Fibroblast of villous mesenchyme (primary cell): Measurements from ENCODE around the gene NIPAL4. TPM values are rescaled to one million over a fixed set of nuclear protein-coding genes. Genes with fewer than 3 reads are reported as not detected.

Source experiments
- DNase-seq: peaks from one replicate; pipeline ENCODE4 v3.0.0-alpha.2; 2010; ENCODE audit warnings: low read depth
- H3K4me3 ChIP-seq: 2 replicates; pipeline ENCODE4 v1.5.1; 2011; ENCODE audit warnings: low read depth, mild to moderate bottlenecking, low read length
- total RNA-seq: library from RNA; depleted of rRNA; stranded (reverse); fragments of >200 nt; gene quantifications from 2 replicates; pipeline ENCODE4 v1.2.3, GENCODE V29; 2012
- TF ChIP-seq, protein P1 (sequence below): IDR thresholded peaks from 2 replicates; pipeline ENCODE4 v1.5.1; 2012; ENCODE audit warnings: low read depth, mild to moderate bottlenecking, low read length; ENCODE audit not compliant: insufficient read depth

NIPAL4 gene
- total RNA-seq, 1 donor = 1.7 TPM

DNA sequence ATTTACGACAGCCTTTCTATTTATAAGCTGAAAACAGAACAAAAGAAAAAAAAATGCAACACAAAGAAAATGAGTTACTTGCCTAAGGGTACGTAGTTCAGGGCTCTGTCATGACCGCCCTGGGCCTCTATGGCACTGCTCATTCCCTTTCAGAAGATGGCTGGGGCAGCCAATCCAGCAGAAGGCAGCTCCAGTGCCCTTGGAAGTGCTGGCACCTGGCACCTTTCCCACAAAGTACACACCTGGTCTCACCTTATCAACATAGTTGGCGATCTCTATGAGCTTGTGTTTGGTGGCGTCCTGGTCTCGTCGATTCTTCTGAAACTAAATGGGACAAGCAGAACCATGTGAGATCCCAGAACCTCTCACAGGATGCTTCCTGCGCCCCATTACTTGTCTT lies 53.2 kb downstream of the NIPAL4 start:
- no peak for DNase-seq
- H3K4me3 ChIP-seq = no peak overlapping the region
- TF ChIP-seq, protein P1, sequence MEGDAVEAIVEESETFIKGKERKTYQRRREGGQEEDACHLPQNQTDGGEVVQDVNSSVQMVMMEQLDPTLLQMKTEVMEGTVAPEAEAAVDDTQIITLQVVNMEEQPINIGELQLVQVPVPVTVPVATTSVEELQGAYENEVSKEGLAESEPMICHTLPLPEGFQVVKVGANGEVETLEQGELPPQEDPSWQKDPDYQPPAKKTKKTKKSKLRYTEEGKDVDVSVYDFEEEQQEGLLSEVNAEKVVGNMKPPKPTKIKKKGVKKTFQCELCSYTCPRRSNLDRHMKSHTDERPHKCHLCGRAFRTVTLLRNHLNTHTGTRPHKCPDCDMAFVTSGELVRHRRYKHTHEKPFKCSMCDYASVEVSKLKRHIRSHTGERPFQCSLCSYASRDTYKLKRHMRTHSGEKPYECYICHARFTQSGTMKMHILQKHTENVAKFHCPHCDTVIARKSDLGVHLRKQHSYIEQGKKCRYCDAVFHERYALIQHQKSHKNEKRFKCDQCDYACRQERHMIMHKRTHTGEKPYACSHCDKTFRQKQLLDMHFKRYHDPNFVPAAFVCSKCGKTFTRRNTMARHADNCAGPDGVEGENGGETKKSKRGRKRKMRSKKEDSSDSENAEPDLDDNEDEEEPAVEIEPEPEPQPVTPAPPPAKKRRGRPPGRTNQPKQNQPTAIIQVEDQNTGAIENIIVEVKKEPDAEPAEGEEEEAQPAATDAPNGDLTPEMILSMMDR = no peak

DNA sequence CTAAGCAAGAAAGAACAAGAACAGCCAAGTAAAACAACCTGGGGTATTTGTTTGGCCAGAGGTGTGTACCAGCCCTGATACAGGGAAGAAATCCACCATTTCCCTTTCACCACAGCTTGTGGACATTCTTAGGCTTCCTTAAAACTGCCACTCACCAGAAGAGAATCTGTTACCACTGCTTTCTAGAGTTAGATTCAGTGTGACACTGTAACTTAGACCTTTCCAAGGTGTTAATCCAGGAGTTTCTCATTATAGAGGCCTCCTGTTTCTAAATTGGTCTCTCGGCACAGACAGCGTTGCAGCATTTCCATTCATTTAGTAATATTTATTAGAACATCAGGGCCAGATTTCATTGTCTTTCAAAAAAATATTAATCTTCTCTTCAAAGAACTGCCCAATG lies 55.0 kb downstream of the NIPAL4 start:
- no peak for DNase-seq
- TF ChIP-seq, protein P1 = no peak
- no peak overlapping the region for H3K4me3 ChIP-seq

DNA sequence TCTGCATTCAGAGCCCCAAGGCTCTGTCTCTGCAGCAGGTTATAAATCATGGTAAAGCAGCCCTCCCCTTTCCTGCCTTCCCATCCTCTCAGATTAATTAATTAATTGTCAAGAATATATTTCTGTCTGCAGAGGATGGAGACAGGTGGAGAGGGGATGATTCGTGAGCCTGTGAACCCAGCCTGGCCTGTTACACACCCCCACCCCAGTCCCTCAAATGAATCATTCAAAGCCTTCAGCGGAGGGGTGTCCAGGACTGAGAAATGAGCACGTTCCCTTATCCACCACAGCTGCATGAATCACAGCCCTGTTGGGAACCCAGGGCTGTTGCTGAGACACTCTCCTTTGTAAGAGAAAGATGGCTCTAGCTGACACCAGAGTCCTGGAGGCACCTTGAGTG lies 56.0 kb downstream of the NIPAL4 start:
- TF ChIP-seq, protein P1 = no peak
- no peak overlapping the region for H3K4me3 ChIP-seq

DNA sequence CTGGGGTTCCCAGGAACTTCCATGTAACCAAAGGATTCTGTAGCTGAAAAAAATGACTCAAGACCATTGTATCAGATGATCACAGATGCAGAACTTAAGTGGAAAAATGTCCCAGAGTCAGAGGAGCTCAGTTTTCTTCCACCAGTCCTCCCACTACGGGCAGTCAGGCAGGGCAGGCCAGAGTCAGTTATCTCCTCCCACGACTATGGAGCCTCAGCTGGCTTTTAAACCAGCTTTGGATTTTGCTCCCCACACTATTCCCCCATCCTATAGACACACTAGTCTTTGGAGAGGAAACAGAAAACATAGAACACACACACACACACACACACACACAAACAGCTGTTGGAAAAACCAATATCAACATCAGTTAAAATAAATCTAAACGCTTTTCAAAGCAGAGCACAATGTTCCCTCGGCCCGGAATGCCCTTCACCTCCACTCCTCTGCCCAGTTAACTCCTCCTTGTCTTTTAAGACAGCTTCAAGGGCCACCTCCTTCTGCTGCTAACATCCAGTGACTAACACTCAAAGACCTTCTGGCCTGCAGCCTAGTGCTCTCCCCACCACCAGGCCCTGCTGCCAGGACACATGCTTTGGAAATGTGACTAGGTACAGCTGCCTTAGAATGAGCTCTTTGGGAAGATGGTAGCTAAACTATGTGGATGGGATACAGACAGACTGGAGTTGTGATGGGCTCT lies 56.8 kb downstream of the NIPAL4 start:
- TF ChIP-seq, protein P1 = no peak
- H3K4me3 ChIP-seq = no peak overlapping the region
- DNase-seq = peak; percentile 89

More for the DNA sequence above, 56.0 kb downstream of the NIPAL4 start:
- peak; percentile 71 for DNase-seq

DNA sequence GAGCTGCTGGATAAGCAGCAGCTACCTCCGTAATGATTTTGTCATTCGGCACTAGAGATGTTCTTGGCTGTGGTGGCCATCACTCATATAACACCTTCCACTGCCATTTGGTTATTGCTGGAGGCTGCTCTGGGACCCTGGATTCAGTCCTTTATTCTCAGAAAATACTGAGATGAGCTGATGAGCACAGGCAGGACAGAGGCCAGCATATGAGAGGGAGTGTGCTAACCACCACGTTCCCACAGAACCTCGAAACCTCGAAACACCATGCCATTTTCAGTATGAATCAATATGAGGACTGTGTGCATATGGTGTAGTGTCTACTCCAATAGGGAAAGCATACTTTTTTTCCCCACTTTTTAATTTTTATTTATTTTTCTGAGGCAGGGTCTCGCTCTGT lies 59.0 kb downstream of the NIPAL4 start:
- no peak for DNase-seq
- H3K4me3 ChIP-seq = no peak overlapping the region
- TF ChIP-seq, protein P1 = no peak

DNA sequence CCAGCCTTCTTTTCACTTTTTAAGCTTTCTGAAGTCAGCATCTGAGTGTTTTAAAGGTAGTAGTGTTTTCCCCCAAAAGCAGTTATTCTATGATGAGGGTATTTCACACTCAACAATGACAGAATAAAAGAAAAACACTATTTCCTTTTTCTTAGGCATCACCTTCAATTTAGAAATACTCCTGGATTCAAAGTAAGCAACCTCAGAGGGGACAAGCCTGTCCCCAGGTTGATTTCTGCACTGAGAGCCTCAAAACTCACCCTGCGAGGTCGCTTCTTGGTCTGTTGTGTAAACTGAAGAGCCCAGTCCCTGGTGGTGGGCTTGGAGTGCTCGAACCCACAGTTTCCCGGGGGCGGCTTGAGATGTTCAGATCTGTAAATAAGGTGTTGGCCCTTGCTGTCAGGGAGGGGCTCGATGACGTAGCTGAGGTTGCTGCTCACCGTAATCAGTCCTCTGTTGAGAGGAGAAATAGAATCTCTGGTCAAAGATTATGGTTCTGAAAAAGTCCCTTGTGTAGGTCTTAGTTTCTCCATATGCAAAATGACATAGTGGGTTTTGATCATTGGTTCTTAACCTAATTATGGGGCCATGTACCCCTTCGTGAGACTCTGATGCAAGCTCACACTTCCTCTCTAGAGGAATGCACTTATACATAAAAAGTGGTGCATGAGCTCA lies 59.7 kb downstream of the NIPAL4 start:
- TF ChIP-seq, protein P1 = no peak
- H3K4me3 ChIP-seq = no peak overlapping the region
- no peak for DNase-seq
